ENCODE results near the gene VWA3B. TPM values are rescaled to one million over a fixed set of nuclear protein-coding genes. Genes with fewer than 3 reads are reported as not detected.

Gene VWA3B
- total and polyA plus RNA-seq, 2 donors (not counting 3 experiments of a cell fraction or from before 2014, with no cell fraction given), result not detected

DNA sequence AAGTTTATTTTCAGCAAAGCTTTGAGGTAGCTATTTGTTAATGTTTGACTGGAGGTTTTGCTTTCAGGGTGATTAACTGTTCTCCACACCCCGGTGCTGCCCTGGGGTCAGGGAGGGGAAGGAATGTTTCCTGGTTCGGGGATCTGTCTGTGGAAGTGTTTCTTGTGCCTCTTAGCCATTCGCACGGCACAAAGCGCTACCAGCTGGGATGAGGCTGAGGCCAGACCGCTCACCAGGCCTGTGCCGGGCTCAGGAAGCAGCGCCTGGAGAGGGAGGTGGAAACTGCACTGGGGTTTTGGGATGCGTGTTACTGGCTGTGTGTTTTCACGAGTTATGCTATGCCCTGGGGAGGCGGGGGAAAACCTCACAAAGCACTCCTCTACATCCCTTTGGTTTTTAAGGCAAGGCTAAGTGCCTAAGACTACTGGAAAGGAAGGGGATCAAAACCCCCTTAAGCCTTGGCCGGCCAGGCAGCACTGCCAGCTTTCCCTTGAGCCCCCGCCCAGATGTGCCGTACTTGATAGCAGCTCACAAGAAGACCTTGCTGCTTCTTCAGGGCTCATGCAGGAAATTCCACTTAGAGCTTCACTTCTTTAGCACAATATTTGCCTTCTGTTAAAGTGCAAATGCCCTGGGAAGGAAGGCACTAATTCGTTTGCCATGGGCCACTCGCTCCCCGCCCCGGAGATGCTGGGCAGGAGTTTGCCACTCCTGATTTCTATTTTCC is 193.6 kb downstream of the VWA3B start:
- Histone ChIP-seq H3K27me3 (ENCODE audit: control insufficient read depth in 2 of 2, insufficient read depth in 2 of 2, low read length in 2 of 2) (peaks cover 17 to 26% of the 10 kb centered on the region in 2 experiments), H3K4me3 (replicated peaks in 1 of 3; ENCODE audit: insufficient read depth in 1 of 3, low read depth in 1 of 3, low read length in 3 of 3) (no peak overlapping the region), H3K9me1 (replicated peaks; ENCODE audit: control insufficient read depth, extremely low read depth, insufficient read depth, low read length) (no peaks in the 10 kb centered on the region), H3K4me2 (ENCODE audit: insufficient read depth, low read length) (no peak overlapping the region), H3K4me1 (ENCODE audit: control insufficient read depth, extremely low read depth, insufficient read depth, low read length) (peaks cover 3% of the 10 kb centered on the region), H4K20me1 (replicated peaks; ENCODE audit: control insufficient read depth, extremely low read depth, insufficient read depth, low read length) (no peaks in the 10 kb centered on the region), H3K9ac (replicated peaks; ENCODE audit: extremely low read depth, insufficient read depth, low read length) (no peak overlapping the region), H3K27ac (ENCODE audit: insufficient read depth, low read depth, low read length) (no peak overlapping the region), H2AFZ (ENCODE audit: low read depth, low read length) (no peak overlapping the region), H3K9me3 (replicated peaks; ENCODE audit: control insufficient read depth, insufficient read depth, low read length) (no peaks in the 10 kb centered on the region), H3K36me3 (ENCODE audit: control insufficient read depth in 2 of 2, extremely low read depth in 1 of 2, insufficient read depth in 2 of 2, low read length in 2 of 2) (no peaks in the 10 kb centered on the region), H3K79me2 (ENCODE audit: control insufficient read depth, insufficient read depth, low read length) (no peaks in the 10 kb centered on the region)
- ChIA-PET POLR2A (no interaction called here), CTCF (interaction anchor here (3.9 kb wide), 1 partner anchor 11 kb away, joined by 24 read pairs; no protein-coding TSS in a partner anchor)
- DNase-seq (ENCODE audit: low read depth, low spot score), result peak; percentile 37
- dilution Hi-C loops (cut with MboI; ENCODE audit: extremely low pct_ligation_motif_present, low sequenced_read_pairs), result no loop called here
- intact Hi-C loops (cut with micrococcal nuclease), result no loop called here
- BruUV-seq (replicated peaks), result no TSS peak
- FAIRE-seq, result peak; percentile 56
- TF ChIP-seq EZH2 (IDR thresholded peaks at IDR 0.05; ENCODE audit: borderline replicate concordance, low read depth, low read length, severe bottlenecking) (no peak), POLR2A (IDR thresholded peaks at IDR 0.05; ENCODE audit: low read depth, low read length) (no peak), JUN (IDR thresholded peaks at IDR 0.05; ENCODE audit: borderline replicate concordance, insufficient read depth, insufficient read length, low read depth) (no peak), FOS (IDR thresholded peaks at IDR 0.05; ENCODE audit: borderline replicate concordance, insufficient read depth, low read length) (no peak), MYC (IDR thresholded peaks at IDR 0.05; ENCODE audit: low read depth, low read length) (no peak), POLR2AphosphoS5 (IDR thresholded peaks at IDR 0.05; ENCODE audit: insufficient read depth, low read depth, low read length) (no peak), GATA2 (IDR thresholded peaks at IDR 0.05; ENCODE audit: insufficient read depth, insufficient read length, low read depth, low read length) (no peak)
- TF ChIP-seq, protein P1, sequence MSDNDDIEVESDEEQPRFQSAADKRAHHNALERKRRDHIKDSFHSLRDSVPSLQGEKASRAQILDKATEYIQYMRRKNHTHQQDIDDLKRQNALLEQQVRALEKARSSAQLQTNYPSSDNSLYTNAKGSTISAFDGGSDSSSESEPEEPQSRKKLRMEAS (IDR thresholded peaks at IDR 0.05; ENCODE audit: insufficient read depth, insufficient read length), result no peak
- TF ChIP-seq, protein P2, sequence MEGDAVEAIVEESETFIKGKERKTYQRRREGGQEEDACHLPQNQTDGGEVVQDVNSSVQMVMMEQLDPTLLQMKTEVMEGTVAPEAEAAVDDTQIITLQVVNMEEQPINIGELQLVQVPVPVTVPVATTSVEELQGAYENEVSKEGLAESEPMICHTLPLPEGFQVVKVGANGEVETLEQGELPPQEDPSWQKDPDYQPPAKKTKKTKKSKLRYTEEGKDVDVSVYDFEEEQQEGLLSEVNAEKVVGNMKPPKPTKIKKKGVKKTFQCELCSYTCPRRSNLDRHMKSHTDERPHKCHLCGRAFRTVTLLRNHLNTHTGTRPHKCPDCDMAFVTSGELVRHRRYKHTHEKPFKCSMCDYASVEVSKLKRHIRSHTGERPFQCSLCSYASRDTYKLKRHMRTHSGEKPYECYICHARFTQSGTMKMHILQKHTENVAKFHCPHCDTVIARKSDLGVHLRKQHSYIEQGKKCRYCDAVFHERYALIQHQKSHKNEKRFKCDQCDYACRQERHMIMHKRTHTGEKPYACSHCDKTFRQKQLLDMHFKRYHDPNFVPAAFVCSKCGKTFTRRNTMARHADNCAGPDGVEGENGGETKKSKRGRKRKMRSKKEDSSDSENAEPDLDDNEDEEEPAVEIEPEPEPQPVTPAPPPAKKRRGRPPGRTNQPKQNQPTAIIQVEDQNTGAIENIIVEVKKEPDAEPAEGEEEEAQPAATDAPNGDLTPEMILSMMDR (IDR thresholded peaks at IDR 0.05; ENCODE audit: extremely low read depth in 1 of 2, insufficient read depth in 1 of 2, low read depth in 1 of 2, low read length in 2 of 2), result no peak

Measured in endothelial cell of umbilical vein (primary cell).